OCI-LY1 (cell line): Measurements from ENCODE around the gene PDZD2.

Experiments used
- H2AFZ ChIP-seq: fragments of 200-600 bp; sonication (generic), shearing (Covaris generic); 2 replicates; pipeline ENCODE4 v1.6.0; 2014; ENCODE audit warnings: antibody characterized with exemption, mild to moderate bottlenecking, low read length
- H3F3A ChIP-seq: fragments of 200-600 bp; sonication (generic), shearing (Covaris generic); 2 replicates; pipeline ENCODE4 v1.6.0; 2014; ENCODE audit warnings: mild to moderate bottlenecking, antibody characterized with exemption, low read length, moderate library complexity; ENCODE audit not compliant: insufficient read depth
- H3K27ac ChIP-seq: fragments of 200-600 bp; sonication (generic); 2 replicates; pipeline ENCODE4 v1.5.1; 2014; ENCODE audit warnings: low read length, mixed run types, mild to moderate bottlenecking, low read depth; ENCODE audit not compliant: poor library complexity, severe bottlenecking
- H3K27me3 ChIP-seq: fragments of 200-600 bp; sonication (generic); 2 replicates; pipeline ENCODE4 v1.6.0; 2014; ENCODE audit warnings: antibody characterized with exemption, mild to moderate bottlenecking, low read length, moderate library complexity; ENCODE audit not compliant: insufficient read depth
- H3K36me3 ChIP-seq: fragments of 200-600 bp; sonication (generic); 2 replicates; pipeline ENCODE4 v1.6.1; 2014; ENCODE audit warnings: mild to moderate bottlenecking, antibody characterized with exemption, low read length, moderate library complexity, mixed read lengths; ENCODE audit not compliant: insufficient read depth
- H3K4me1 ChIP-seq: fragments of 200-600 bp; sonication (generic); 2 replicates; pipeline ENCODE4 v1.5.1; 2014; ENCODE audit warnings: mild to moderate bottlenecking, low read length, moderate library complexity; ENCODE audit not compliant: insufficient read depth, severe bottlenecking
- H3K4me2 ChIP-seq: fragments of 200-600 bp; sonication (generic), shearing (Covaris generic); 2 replicates; pipeline ENCODE4 v1.6.1; 2014; ENCODE audit warnings: low read length
- H3K4me3 ChIP-seq: fragments of 200-600 bp; sonication (generic); 2 replicates; pipeline ENCODE4 v1.5.1; 2014; ENCODE audit warnings: low read length, low read depth, mild to moderate bottlenecking, mixed read lengths; ENCODE audit not compliant: poor library complexity, severe bottlenecking
- H3K79me2 ChIP-seq: fragments of 200-600 bp; shearing (Covaris generic); 2 replicates; pipeline ENCODE4 v1.6.1; 2016; ENCODE audit warnings: mixed run types, low read length, mixed read lengths; ENCODE audit not compliant: insufficient read depth
- H3K9ac ChIP-seq: fragments of 200-600 bp; sonication (generic), shearing (Covaris generic); 2 replicates; pipeline ENCODE4 v1.6.1; 2014; ENCODE audit warnings: mild to moderate bottlenecking, low read length, mixed read lengths
- H3K9me2 ChIP-seq: fragments of 200-600 bp; sonication (generic), shearing (Covaris generic); 2 replicates; pipeline ENCODE4 v1.6.1; 2014; ENCODE audit warnings: low read depth, mild to moderate bottlenecking, low read length, mixed read lengths
- H3K9me3 ChIP-seq: fragments of 200-600 bp; shearing (Covaris generic); 2 replicates; pipeline ENCODE4 v1.6.1; 2014; ENCODE audit warnings: low read length, mixed read lengths
- H4K20me1 ChIP-seq: fragments of 200-600 bp; sonication (generic), shearing (Covaris generic); 2 replicates; pipeline ENCODE4 v1.6.0; 2016; ENCODE audit warnings: mild to moderate bottlenecking, low read length; ENCODE audit not compliant: insufficient read depth
- CTCF ChIP-seq: fragments of 200-600 bp; sonication (generic), shearing (Covaris generic); IDR thresholded peaks from 2 replicates; pipeline ENCODE4 v1.5.1; 2017; ENCODE audit warnings: mild to moderate bottlenecking, antibody characterized with exemption, low read length, moderate library complexity, mixed read lengths
- EZH2 ChIP-seq: fragments of 200-600 bp; sonication (generic), shearing (Covaris generic); IDR thresholded peaks from 2 replicates; pipeline ENCODE4 v1.8.0; 2017; ENCODE audit warnings: borderline replicate concordance, mixed run types, mild to moderate bottlenecking, antibody characterized with exemption, low read length, moderate library complexity, mixed read lengths

The PDZD2 gene

GRCh38 chr5:31613651-31614050 lies 25.3 kb upstream of the PDZD2 start:
- Histone ChIP-seq H2AFZ (no peak overlapping the region), H3K9ac (no peak overlapping the region), H4K20me1 (no peaks in the 10 kb centered on the region), H3K27ac (no peak overlapping the region), H3K79me2 (no peaks in the 10 kb centered on the region), H3K9me3 (no peaks in the 10 kb centered on the region), H3K4me1 (no peaks in the 10 kb centered on the region), H3F3A (no peaks in the 10 kb centered on the region), H3K4me2 (no peak overlapping the region), H3K4me3 (no peak overlapping the region), H3K9me2 (no peaks in the 10 kb centered on the region), H3K36me3 (no peaks in the 10 kb centered on the region), H3K27me3 (no peaks in the 10 kb centered on the region)
- no peak for TF ChIP-seq CTCF
- TF ChIP-seq EZH2: no peak

- Histone ChIP-seq H4K20me1 (no peaks in the 10 kb centered on the region), H3K4me2 (no peak overlapping the region), H3K36me3 (no peaks in the 10 kb centered on the region), H3K79me2 (no peaks in the 10 kb centered on the region), H3K27ac (no peak overlapping the region), H3K4me3 (no peak overlapping the region), H3K4me1 (no peaks in the 10 kb centered on the region), H3K27me3 (no peaks in the 10 kb centered on the region), H3K9ac (no peak overlapping the region), H3K9me3 (no peaks in the 10 kb centered on the region), H3F3A (no peaks in the 10 kb centered on the region), H3K9me2 (no peaks in the 10 kb centered on the region), H2AFZ (no peak overlapping the region)
- no peak for TF ChIP-seq CTCF
- no peak for TF ChIP-seq EZH2
Observed at GRCh38 chr5:31614151-31615020, 24.5 kb upstream of the PDZD2 start.

GRCh38 chr5:31617867-31618266 lies 21.1 kb upstream of the PDZD2 start:
- Histone ChIP-seq H3K79me2 (no peaks in the 10 kb centered on the region), H3K9me3 (no peaks in the 10 kb centered on the region), H4K20me1 (no peaks in the 10 kb centered on the region), H3K4me2 (no peak overlapping the region), H3K9ac (no peak overlapping the region), H3K27ac (no peak overlapping the region), H3K4me1 (no peaks in the 10 kb centered on the region), H3K36me3 (no peaks in the 10 kb centered on the region), H3K4me3 (no peak overlapping the region), H2AFZ (no peak overlapping the region), H3F3A (no peaks in the 10 kb centered on the region), H3K27me3 (no peaks in the 10 kb centered on the region), H3K9me2 (no peaks in the 10 kb centered on the region)
- no peak for TF ChIP-seq CTCF
- TF ChIP-seq EZH2: no peak
